T-helper 1 cell treated with Interleukin-12 subunit alpha and Interleukin-12 subunit beta and Interleukin-4 antibody, amounts not matched to agents 30 μg/mL and 1 μg/mL, for 36 hours (primary cell): ENCODE results near the gene FANCD2.

Experiments used
- H3K27ac Mint-ChIP-seq: one replicate; pipeline ENCODE4 v1.8.0; 2021; ENCODE audit warnings: mild to moderate bottlenecking, mixed read lengths
- H3K27me3 Mint-ChIP-seq: one replicate; pipeline ENCODE4 v1.8.0; 2021; ENCODE audit warnings: low read depth, mixed read lengths
- H3K36me3 Mint-ChIP-seq: one replicate; pipeline ENCODE4 v1.8.0; 2021; ENCODE audit warnings: low read depth, mixed read lengths
- H3K4me1 Mint-ChIP-seq: one replicate; pipeline ENCODE4 v1.8.0; 2021; ENCODE audit warnings: low read depth, mixed read lengths
- H3K4me3 Mint-ChIP-seq: one replicate; pipeline ENCODE4 v1.8.0; 2021; ENCODE audit warnings: mild to moderate bottlenecking, moderate library complexity, mixed read lengths
- H3K9me3 Mint-ChIP-seq: one replicate; pipeline ENCODE4 v1.8.0; 2021; ENCODE audit warnings: mixed read lengths

FANCD2 gene

DNA sequence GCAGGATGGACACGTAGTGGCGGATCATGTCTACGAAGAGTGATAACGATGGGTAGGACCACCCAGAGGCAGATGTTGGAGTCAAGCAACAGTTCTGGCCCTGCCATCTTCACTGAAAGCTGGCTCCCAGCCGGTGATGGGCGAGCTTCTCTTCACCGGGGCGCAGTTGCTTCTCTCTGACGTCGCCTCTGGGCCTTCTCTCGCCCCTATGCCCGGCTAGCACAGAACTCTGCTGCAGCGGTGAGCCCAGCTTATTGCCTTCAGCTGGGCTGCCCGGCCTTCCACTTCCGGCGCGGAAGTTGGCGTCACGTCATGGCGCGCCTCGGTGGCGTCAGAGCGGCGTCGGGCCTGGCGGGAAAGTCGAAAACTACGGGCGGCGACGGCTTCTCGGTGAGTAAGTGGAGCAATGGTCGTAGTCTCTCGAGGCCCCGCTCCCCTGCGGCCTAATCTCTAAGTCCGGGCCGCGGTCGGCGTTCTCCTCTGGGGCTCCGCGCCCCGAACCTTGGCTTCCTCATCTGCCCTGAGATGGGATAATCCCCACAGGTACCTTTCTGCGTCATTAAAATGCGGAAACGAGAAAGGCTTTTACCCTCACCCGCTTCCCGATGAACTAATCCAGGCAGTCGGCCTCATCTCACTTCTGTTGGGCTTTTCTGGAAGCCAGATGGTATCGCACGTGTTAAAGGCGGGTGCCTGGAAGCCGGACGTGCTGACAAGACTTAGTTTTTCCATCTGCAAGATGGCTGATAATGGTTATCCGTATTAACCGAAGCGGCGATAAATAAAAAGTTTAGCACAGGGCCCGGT is at the start of gene FANCD2:
TSS of gene FANCD2 (plus strand) at position 354 of the 807 bp plus-strand sequence. CDS start 2,221 bp downstream, outside the sequence.
- Mint-ChIP-seq H3K27me3 (no peaks in the 10 kb centered on the region), H3K4me3 (peak within 1 kb of the TSS; percentile 95), H3K4me1 (peaks cover 16% of the 10 kb centered on the region), H3K36me3 (peaks cover 24% of the 10 kb centered on the region), H3K9me3 (no peaks in the 10 kb centered on the region), H3K27ac (peak within 1 kb of the TSS; percentile 97)

DNA sequence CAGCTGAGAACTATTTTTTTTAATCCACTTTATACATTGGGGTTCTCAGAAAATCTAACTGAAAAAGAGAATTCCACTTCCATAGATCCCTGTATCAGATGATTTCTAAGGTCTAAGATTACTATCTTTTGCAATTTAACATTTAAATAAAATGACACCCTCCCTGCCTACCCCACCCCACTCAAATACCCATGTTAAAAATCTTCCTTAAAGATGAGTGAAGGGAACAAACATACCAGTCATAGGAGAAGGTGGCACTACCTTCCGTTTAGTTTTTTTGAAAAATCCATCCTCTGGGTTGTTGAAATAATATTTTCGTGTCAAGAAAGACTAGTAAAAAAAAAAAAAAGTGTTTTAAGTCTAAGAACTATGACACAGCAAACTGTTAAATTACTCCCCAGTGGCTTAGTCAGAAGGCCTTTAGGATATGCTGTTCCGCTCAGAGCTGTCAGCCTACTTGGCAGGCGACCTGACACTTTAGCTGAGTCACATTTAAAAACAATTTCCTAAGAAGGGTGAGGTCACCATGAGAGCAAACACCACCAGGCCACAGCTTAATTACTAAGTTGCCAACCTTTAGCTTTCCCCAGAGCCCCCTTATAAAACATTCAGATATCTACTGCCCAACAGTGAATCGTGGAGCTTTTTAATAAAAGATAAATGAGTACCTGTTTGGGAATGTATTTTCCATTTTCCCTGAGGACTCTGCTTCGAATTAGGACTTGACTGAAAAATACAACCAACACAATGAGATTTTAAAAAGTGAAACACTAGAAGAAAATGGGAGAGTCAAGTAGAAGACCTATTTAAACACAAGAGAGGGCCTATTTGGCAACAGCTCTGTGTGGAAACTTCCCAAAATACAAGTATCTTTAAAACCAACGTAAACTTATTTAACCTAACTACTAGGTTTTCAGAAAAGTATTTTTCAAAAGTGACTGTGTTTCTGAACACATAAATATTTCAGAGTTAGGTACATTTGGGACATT is 49.2 kb upstream of the FANCD2 start:
- Mint-ChIP-seq H3K27me3 (no peaks in the 10 kb centered on the region), H3K4me1 (peaks cover 23% of the 10 kb centered on the region), H3K27ac (peak overlapping the region; percentile 83), H3K9me3 (no peaks in the 10 kb centered on the region), H3K4me3 (no peak overlapping the region), H3K36me3 (peaks cover 32% of the 10 kb centered on the region)

DNA sequence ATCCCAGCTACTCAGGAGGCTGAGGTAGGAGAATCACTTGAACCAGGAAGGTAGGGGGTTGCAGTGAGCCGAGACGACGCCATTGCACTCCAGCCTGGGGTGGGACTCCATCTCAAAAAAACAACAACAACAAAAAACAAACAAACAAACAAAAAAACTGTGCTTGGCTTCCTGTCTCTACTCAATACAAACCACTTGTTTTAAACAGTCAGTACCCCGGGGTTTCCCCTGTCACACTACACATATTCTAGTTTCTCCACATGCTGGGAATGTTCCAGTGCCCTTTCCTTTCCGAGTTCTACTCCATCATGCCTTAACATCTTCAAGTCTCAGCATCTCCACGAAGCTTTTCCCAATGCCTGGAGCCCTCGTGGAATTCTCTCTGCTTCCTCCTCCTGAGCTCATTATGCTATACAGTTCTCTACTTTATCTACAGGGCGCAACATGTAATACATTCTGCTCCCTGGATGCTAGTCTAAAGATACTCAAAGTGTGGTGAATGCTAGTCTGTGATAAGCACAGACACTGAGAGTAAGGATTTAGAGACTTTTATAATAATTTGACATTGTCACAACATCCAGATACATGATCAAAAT is 47.4 kb upstream of the FANCD2 start:
- H3K27me3 Mint-ChIP-seq: no peaks in the 10 kb centered on the region
- H3K9me3 Mint-ChIP-seq: no peaks in the 10 kb centered on the region
- peak overlapping the region; percentile 69 for H3K27ac Mint-ChIP-seq
- peaks cover 28% of the 10 kb centered on the region for H3K36me3 Mint-ChIP-seq
- no peak overlapping the region for H3K4me3 Mint-ChIP-seq
- H3K4me1 Mint-ChIP-seq: peaks cover 26% of the 10 kb centered on the region

DNA sequence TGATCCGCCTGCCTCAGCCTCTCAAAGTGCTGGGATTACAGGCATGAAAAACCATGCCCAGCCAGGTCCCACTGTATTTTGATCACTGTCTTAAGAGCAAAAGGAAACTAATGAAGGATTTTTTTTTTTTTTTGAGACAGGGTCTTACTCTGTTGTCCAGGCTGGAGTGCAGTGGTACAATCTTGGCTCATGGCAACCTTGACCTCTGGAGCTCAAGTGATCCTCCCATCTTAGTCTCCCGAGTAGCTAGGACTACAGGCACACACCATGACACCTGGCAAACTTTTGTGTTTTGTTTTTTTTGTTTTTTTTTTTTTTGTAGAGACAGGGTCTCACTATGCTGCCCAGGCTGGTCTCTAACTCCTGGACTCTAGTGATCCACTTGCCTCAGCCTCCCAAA is 46.0 kb upstream of the FANCD2 start:
- H3K4me1 Mint-ChIP-seq: peaks cover 26% of the 10 kb centered on the region
- H3K4me3 Mint-ChIP-seq: no peak overlapping the region
- H3K9me3 Mint-ChIP-seq: no peaks in the 10 kb centered on the region
- H3K27ac Mint-ChIP-seq: no peak overlapping the region
- H3K27me3 Mint-ChIP-seq: no peaks in the 10 kb centered on the region
- peaks cover 17% of the 10 kb centered on the region for H3K36me3 Mint-ChIP-seq

DNA sequence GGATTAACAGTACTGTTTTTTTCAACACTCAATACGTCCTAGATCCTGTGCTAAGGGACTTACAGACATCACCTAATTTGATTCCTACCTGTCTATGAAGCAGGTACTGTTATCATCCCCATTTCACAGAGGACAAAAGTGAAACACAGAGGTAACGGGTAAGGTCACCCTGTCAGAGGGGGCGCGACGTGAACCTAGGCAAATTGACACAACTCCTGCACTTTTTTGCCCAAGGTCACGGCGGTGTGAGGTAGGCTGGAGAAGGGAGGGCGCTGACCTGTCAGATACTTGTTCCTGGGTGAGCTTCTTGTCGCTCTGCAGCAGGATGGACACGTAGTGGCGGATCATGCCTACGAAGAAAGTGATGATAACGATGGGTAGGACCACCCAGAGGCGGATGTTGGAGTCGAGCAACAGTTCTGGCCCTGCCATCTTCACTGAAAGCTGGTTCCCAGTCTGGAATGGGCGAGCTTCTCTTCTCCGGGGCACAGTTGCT is 40.0 kb upstream of the FANCD2 start:
- Mint-ChIP-seq H3K4me1 (peaks cover 22% of the 10 kb centered on the region), H3K36me3 (peaks cover 2% of the 10 kb centered on the region), H3K27ac (peak overlapping the region; percentile 98), H3K9me3 (no peaks in the 10 kb centered on the region), H3K27me3 (no peaks in the 10 kb centered on the region), H3K4me3 (peak overlapping the region; percentile 96)

DNA sequence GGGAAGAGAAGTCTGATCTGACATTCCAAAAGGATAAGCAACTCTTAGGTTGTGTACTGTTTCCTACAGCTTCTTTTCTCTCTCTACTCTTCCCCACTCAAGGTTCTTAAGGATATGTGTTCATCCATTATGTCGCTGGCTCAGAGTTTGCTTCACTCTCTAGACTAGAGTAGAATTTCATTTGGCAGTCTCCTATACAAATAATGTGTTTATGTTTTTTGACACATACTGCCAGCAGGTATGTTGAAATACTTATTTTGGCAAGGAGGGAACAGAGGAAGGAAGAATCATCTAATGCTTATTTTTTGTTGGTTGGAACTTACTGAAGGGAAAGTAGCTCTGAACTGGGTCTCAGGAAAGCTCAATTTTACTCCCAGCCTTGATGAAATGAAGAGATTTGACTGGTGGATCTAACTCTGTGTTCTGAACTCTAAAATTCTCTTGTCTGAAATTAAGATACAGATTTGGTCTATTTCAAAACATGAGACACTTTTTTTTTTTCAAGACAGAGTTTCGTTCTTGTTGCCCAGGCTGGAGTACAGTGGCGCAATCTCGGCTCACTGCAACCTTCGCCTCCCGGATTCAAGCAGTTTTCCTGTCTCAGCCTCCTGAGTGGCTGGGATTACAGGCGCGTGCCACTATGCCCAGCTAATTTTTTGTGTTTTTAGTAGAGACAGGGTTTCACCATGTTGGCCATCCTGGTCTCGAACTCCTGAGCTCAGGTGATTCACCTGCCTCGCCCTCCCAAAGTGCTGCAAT is 32.0 kb upstream of the FANCD2 start:
- Mint-ChIP-seq H3K36me3 (peaks cover 9% of the 10 kb centered on the region), H3K9me3 (no peaks in the 10 kb centered on the region), H3K27me3 (no peaks in the 10 kb centered on the region), H3K27ac (peak overlapping the region; percentile 45), H3K4me3 (no peak overlapping the region), H3K4me1 (peaks cover 6% of the 10 kb centered on the region)

DNA sequence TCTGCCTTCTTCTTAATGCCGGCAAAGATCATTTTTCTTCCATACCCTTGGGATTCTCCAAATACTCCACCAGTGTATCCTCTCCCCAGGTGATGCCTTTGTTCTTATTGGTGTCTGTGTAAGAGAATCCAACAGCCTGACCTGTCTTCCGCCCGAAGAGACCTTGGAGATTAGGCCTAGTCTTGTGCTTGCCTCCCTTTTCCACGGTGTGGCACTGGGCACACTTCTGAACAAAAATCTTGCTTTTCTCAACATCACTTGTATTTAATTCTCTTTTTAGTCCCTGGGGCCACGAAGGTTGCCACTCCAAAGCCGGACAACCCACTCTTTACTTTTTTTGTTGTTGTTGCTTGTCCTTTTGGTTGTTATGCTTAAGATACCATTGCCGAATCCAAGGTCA is 25.6 kb upstream of the FANCD2 start:
- no peak overlapping the region for H3K4me3 Mint-ChIP-seq
- no peaks in the 10 kb centered on the region for H3K9me3 Mint-ChIP-seq
- peaks cover 18% of the 10 kb centered on the region for H3K36me3 Mint-ChIP-seq
- H3K27me3 Mint-ChIP-seq: no peaks in the 10 kb centered on the region
- peaks cover 2% of the 10 kb centered on the region for H3K4me1 Mint-ChIP-seq
- H3K27ac Mint-ChIP-seq: no peak overlapping the region

DNA sequence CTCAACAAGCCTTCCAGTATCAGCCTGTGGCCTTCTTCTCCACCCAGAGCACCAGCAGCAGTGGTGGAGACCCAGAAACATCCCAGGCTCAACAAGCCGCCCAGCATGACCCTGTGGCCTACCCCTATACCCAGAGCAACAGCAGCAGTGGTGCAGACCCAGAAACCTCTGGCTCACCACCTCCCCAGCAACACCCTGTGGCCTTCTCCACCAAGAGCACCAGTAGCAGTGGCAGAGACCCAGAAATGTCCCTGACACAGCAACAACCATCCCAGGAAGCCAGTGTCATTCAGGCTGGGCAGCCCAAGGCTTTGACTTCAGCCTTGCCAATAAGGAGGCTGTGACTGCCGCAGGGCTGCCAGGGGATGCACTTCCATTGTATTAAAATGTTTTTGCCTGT is 23.3 kb upstream of the FANCD2 start:
- H3K27ac Mint-ChIP-seq: no peak overlapping the region
- peaks cover 2% of the 10 kb centered on the region for H3K4me1 Mint-ChIP-seq
- no peaks in the 10 kb centered on the region for H3K27me3 Mint-ChIP-seq
- H3K9me3 Mint-ChIP-seq: no peaks in the 10 kb centered on the region
- H3K36me3 Mint-ChIP-seq: peaks cover 16% of the 10 kb centered on the region
- no peak overlapping the region for H3K4me3 Mint-ChIP-seq

DNA sequence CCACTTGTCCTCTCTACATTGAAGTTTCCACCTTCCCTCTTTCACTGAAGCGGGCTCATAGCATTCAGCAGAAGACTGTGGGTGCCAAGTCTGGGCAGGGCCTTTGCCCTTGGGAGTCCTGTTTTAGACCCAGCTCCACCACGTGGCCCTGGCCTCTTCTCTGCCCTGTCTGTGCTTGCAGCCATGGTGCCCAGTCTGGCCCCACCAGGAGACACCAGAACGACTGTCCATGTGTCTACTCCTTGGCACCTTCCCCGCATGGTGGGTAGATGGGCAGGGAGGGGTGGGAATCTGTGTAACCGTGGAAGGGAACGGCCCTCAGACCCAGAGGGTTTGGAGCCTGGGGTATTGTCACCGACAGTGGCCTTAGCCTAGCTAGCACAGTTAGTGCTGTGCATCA is 21.7 kb upstream of the FANCD2 start:
- Mint-ChIP-seq H3K9me3 (no peaks in the 10 kb centered on the region), H3K4me3 (no peak overlapping the region), H3K36me3 (peaks cover 11% of the 10 kb centered on the region), H3K4me1 (peaks cover 8% of the 10 kb centered on the region), H3K27ac (no peak overlapping the region), H3K27me3 (no peaks in the 10 kb centered on the region)

DNA sequence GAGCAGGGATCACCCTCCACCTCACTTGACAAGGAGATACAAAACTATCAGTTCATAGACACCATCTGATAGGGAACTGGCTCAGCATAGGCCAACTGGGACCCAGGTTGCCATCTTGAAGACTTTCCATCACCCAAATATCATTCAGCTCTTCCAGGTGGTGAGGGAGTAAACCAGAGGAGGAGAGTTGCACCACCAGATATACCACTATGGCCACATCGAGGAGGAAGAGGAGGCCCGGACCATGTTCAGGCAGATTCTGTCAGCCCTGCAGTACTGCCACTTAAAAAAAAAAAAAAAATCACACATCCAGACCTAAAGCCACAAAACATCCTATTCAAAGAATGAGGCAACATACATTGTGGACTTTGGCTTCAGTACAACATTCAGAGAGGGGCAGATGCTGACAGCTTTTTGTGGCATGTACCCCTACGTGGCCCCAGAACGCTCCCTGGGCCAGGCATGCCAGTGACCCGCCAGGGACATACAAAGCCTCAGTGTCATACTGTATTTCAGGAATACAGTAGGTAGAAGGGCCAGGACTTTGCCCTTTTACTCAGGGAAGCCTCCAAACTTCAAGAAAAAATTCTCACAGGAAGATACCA is 21.2 kb upstream of the FANCD2 start:
- H3K27me3 Mint-ChIP-seq: no peaks in the 10 kb centered on the region
- H3K4me1 Mint-ChIP-seq: peaks cover 10% of the 10 kb centered on the region
- H3K27ac Mint-ChIP-seq: no peak overlapping the region
- peaks cover 11% of the 10 kb centered on the region for H3K36me3 Mint-ChIP-seq
- no peak overlapping the region for H3K4me3 Mint-ChIP-seq
- no peaks in the 10 kb centered on the region for H3K9me3 Mint-ChIP-seq

DNA sequence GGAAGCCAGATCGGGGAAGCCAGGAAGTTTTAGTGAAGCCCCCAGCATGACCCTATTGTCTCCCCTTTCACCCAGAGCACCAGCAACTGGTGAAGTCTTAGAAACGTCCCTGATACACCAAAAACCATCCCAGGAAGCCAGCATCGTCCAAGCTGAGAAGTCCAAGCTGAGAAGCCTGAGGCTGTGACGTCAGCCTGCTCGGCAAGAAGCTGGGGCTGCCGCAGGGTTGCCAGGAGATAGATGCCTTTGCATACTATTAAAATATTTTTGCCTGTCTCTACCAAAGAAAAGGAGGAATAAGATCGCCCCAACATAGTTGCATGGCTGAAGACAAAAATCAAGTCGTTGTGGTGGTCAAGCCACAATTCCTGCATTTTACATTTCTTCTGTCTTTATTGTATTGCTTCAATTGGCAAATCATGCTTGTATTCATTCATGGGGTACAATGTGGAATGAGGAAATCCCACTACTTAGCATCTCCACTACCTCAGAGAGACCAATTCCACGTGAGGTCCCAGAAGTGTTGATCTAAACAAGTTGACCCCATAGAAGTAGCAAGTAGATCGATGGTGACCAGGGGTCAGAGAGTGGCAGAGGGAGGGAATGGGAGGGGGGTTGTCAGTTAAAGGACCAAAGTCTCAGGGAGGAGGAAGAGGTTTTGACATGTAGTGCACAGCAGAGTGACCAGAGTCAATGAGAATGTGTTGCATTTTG is 20.0 kb upstream of the FANCD2 start:
- Mint-ChIP-seq H3K27me3 (no peaks in the 10 kb centered on the region), H3K36me3 (peaks cover 7% of the 10 kb centered on the region), H3K9me3 (no peaks in the 10 kb centered on the region), H3K27ac (no peak overlapping the region), H3K4me1 (peaks cover 14% of the 10 kb centered on the region), H3K4me3 (no peak overlapping the region)

DNA sequence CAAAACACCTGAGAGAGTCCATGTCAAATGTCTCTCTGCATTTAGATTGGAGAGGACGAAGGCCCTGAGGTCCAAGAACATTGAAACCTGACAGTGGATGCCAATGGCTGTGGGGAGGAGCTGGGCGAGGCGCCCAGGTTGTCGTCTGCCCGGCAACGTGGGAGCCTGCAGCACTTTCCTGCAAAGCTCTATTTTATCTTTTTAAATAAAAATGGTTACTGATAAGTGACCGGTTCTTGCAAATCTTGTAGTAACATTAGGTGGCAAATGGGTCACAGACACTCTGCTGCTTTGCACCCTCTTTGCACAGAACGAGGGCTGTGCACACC is 19.5 kb upstream of the FANCD2 start:
- no peak overlapping the region for H3K27ac Mint-ChIP-seq
- H3K4me3 Mint-ChIP-seq: no peak overlapping the region
- no peaks in the 10 kb centered on the region for H3K9me3 Mint-ChIP-seq
- peaks cover 7% of the 10 kb centered on the region for H3K36me3 Mint-ChIP-seq
- no peaks in the 10 kb centered on the region for H3K27me3 Mint-ChIP-seq
- peaks cover 15% of the 10 kb centered on the region for H3K4me1 Mint-ChIP-seq

DNA sequence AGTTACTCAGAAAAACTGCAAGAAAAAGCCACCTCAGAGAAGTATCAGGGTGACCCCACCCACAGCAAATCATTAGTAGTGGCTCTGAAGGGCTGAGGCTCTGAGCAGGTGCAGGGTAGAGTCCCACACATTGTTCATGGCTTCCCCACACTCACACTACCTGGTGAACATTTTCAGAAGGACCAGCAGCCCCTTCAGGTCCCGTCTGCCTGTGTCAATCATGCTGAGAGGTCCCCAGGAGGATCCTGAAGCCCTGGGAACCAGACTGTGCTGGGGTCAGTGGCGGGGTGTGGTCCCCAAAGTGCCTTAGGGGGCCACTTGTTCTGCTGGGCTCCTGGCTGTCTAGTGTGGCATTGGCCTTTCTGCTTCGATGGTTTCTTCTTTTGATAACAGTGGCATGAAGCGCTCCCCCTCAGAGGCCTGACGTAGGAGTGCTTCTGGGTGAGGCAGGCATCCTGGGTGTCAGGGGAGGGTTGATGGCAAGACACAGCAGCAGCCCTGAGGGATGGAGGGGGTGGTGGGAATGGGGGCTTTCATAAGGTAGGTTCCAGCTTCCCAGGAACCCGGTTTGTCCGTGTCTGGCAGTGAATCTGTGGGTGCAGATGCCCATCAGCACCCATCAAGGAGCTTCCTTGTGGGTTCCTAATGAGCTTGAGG is 19.0 kb upstream of the FANCD2 start:
- Mint-ChIP-seq H3K9me3 (no peaks in the 10 kb centered on the region), H3K27ac (no peak overlapping the region), H3K4me1 (peaks cover 17% of the 10 kb centered on the region), H3K36me3 (peaks cover 7% of the 10 kb centered on the region), H3K27me3 (no peaks in the 10 kb centered on the region), H3K4me3 (no peak overlapping the region)
